ENCODE data around the gene FLACC1. TPM values are rescaled to one million over a fixed set of nuclear protein-coding genes. Genes with fewer than 3 reads are reported as not detected.

The FLACC1 gene
- total RNA-seq, 1 donor from 2014 or later, result 1.0 TPM

GRCh38 chr2:201257956-201258665 is 99.0 kb downstream of the FLACC1 start:
- no peaks in the 10 kb centered on the region for H3K36me3 ChIP-seq (ENCODE audit: control insufficient read depth in 3 of 3, insufficient read depth in 3 of 3, low read length in 3 of 3)
- peak overlapping the region; percentile 82 for H3K27ac ChIP-seq (ENCODE audit: low read depth, low read length)
- peaks cover 9% of the 10 kb centered on the region in 3 donors for H3K4me1 ChIP-seq (ENCODE audit: control insufficient read depth in 3 of 3, insufficient read depth in 3 of 3, low read length in 3 of 3)
- H3K27me3 ChIP-seq (ENCODE audit: control insufficient read depth in 3 of 3, insufficient read depth in 3 of 3, low read length in 3 of 3), result no peaks in the 10 kb centered on the region
- peak overlapping the region; percentile 71 to 92 (median 85) for H3K9ac ChIP-seq (ENCODE audit: low read depth in 1 of 3, low read length in 3 of 3)
- peak overlapping the region; percentile 79 to 96 (median 89) for H3K4me3 ChIP-seq (ENCODE audit: low read length in 3 of 3)
- H3K9me3 ChIP-seq (ENCODE audit: control insufficient read depth in 3 of 3, low read length in 3 of 3), result no peaks in the 10 kb centered on the region

GRCh38 chr2:201257381-201257955 is 99.7 kb downstream of the FLACC1 start:
- Histone ChIP-seq H3K4me3 (ENCODE audit: low read length in 3 of 3) (peak overlapping the region; percentile 79 to 96 (median 89)), H3K27me3 (ENCODE audit: control insufficient read depth in 3 of 3, insufficient read depth in 3 of 3, low read length in 3 of 3) (no peaks in the 10 kb centered on the region), H3K36me3 (ENCODE audit: control insufficient read depth in 3 of 3, insufficient read depth in 3 of 3, low read length in 3 of 3) (no peaks in the 10 kb centered on the region), H3K9me3 (ENCODE audit: control insufficient read depth in 3 of 3, low read length in 3 of 3) (no peaks in the 10 kb centered on the region), H3K4me1 (ENCODE audit: control insufficient read depth in 3 of 3, insufficient read depth in 3 of 3, low read length in 3 of 3) (peaks cover 9% of the 10 kb centered on the region in 3 donors), H3K27ac (ENCODE audit: low read depth, low read length) (peak overlapping the region; percentile 82), H3K9ac (ENCODE audit: low read depth in 1 of 3, low read length in 3 of 3) (peak overlapping the region; percentile 71 to 92 (median 85))

- no peak overlapping the region for H3K27ac ChIP-seq (ENCODE audit: low read depth, low read length)
- H3K4me1 ChIP-seq (ENCODE audit: control insufficient read depth in 3 of 3, insufficient read depth in 3 of 3, low read length in 3 of 3), result peaks cover 9% of the 10 kb centered on the region in 3 donors
- H3K9me3 ChIP-seq (ENCODE audit: control insufficient read depth in 3 of 3, low read length in 3 of 3), result no peaks in the 10 kb centered on the region
- no peaks in the 10 kb centered on the region for H3K27me3 ChIP-seq (ENCODE audit: control insufficient read depth in 3 of 3, insufficient read depth in 3 of 3, low read length in 3 of 3)
- no peaks in the 10 kb centered on the region for H3K36me3 ChIP-seq (ENCODE audit: control insufficient read depth in 3 of 3, insufficient read depth in 3 of 3, low read length in 3 of 3)
- H3K4me3 ChIP-seq (ENCODE audit: low read length in 3 of 3), result no peak overlapping the region
- no peak overlapping the region for H3K9ac ChIP-seq (ENCODE audit: low read depth in 1 of 3, low read length in 3 of 3)
Observed at GRCh38 chr2:201256082-201256481, 101.1 kb downstream of the FLACC1 start.

GRCh38 chr2:201255408-201256033 is 101.6 kb downstream of the FLACC1 start:
- no peak overlapping the region for H3K27ac ChIP-seq (ENCODE audit: low read depth, low read length)
- H3K9me3 ChIP-seq (ENCODE audit: control insufficient read depth in 3 of 3, low read length in 3 of 3), result no peaks in the 10 kb centered on the region
- no peaks in the 10 kb centered on the region for H3K27me3 ChIP-seq (ENCODE audit: control insufficient read depth in 3 of 3, insufficient read depth in 3 of 3, low read length in 3 of 3)
- no peak overlapping the region for H3K9ac ChIP-seq (ENCODE audit: low read depth in 1 of 3, low read length in 3 of 3)
- H3K4me1 ChIP-seq (ENCODE audit: control insufficient read depth in 3 of 3, insufficient read depth in 3 of 3, low read length in 3 of 3), result peaks cover 9% of the 10 kb centered on the region in 3 donors
- no peaks in the 10 kb centered on the region for H3K36me3 ChIP-seq (ENCODE audit: control insufficient read depth in 3 of 3, insufficient read depth in 3 of 3, low read length in 3 of 3)
- no peak overlapping the region for H3K4me3 ChIP-seq (ENCODE audit: low read length in 3 of 3)

GRCh38 chr2:201254081-201254730 is 102.9 kb downstream of the FLACC1 start:
- Histone ChIP-seq H3K36me3 (ENCODE audit: control insufficient read depth in 3 of 3, insufficient read depth in 3 of 3, low read length in 3 of 3) (no peaks in the 10 kb centered on the region), H3K27me3 (ENCODE audit: control insufficient read depth in 3 of 3, insufficient read depth in 3 of 3, low read length in 3 of 3) (no peaks in the 10 kb centered on the region), H3K9me3 (ENCODE audit: control insufficient read depth in 3 of 3, low read length in 3 of 3) (no peaks in the 10 kb centered on the region), H3K4me1 (ENCODE audit: control insufficient read depth in 3 of 3, insufficient read depth in 3 of 3, low read length in 3 of 3) (peaks cover 4 to 9% (median 8%) of the 10 kb centered on the region in 3 donors), H3K9ac (ENCODE audit: low read depth in 1 of 3, low read length in 3 of 3) (no peak overlapping the region), H3K4me3 (ENCODE audit: low read length in 3 of 3) (no peak overlapping the region), H3K27ac (ENCODE audit: low read depth, low read length) (no peak overlapping the region)

GRCh38 chr2:201250741-201251140 is 106.4 kb downstream of the FLACC1 start:
- Histone ChIP-seq H3K27ac (ENCODE audit: low read depth, low read length) (no peak overlapping the region), H3K9me3 (ENCODE audit: control insufficient read depth in 3 of 3, low read length in 3 of 3) (no peaks in the 10 kb centered on the region), H3K36me3 (ENCODE audit: control insufficient read depth in 3 of 3, insufficient read depth in 3 of 3, low read length in 3 of 3) (no peaks in the 10 kb centered on the region), H3K4me1 (ENCODE audit: control insufficient read depth in 3 of 3, insufficient read depth in 3 of 3, low read length in 3 of 3) (no peaks in the 10 kb centered on the region), H3K27me3 (ENCODE audit: control insufficient read depth in 3 of 3, insufficient read depth in 3 of 3, low read length in 3 of 3) (no peaks in the 10 kb centered on the region), H3K4me3 (ENCODE audit: low read length in 3 of 3) (no peak overlapping the region), H3K9ac (ENCODE audit: low read depth in 1 of 3, low read length in 3 of 3) (no peak overlapping the region)

- Histone ChIP-seq H3K27ac (ENCODE audit: low read depth, low read length) (no peak overlapping the region), H3K36me3 (ENCODE audit: control insufficient read depth in 3 of 3, insufficient read depth in 3 of 3, low read length in 3 of 3) (no peaks in the 10 kb centered on the region), H3K27me3 (ENCODE audit: control insufficient read depth in 3 of 3, insufficient read depth in 3 of 3, low read length in 3 of 3) (no peaks in the 10 kb centered on the region), H3K4me3 (ENCODE audit: low read length in 3 of 3) (no peak overlapping the region), H3K4me1 (ENCODE audit: control insufficient read depth in 3 of 3, insufficient read depth in 3 of 3, low read length in 3 of 3) (no peaks in the 10 kb centered on the region), H3K9me3 (ENCODE audit: control insufficient read depth in 3 of 3, low read length in 3 of 3) (no peaks in the 10 kb centered on the region), H3K9ac (ENCODE audit: low read depth in 1 of 3, low read length in 3 of 3) (no peak overlapping the region)
Observed at GRCh38 chr2:201249889-201250288, 107.3 kb downstream of the FLACC1 start.

- Histone ChIP-seq H3K27me3 (ENCODE audit: control insufficient read depth in 3 of 3, insufficient read depth in 3 of 3, low read length in 3 of 3) (no peaks in the 10 kb centered on the region), H3K9ac (ENCODE audit: low read depth in 1 of 3, low read length in 3 of 3) (no peak overlapping the region), H3K4me3 (ENCODE audit: low read length in 3 of 3) (no peak overlapping the region), H3K9me3 (ENCODE audit: control insufficient read depth in 3 of 3, low read length in 3 of 3) (no peaks in the 10 kb centered on the region), H3K36me3 (ENCODE audit: control insufficient read depth in 3 of 3, insufficient read depth in 3 of 3, low read length in 3 of 3) (no peaks in the 10 kb centered on the region), H3K27ac (ENCODE audit: low read depth, low read length) (no peak overlapping the region), H3K4me1 (ENCODE audit: control insufficient read depth in 3 of 3, insufficient read depth in 3 of 3, low read length in 3 of 3) (no peaks in the 10 kb centered on the region)
Observed at GRCh38 chr2:201248288-201248844, 108.8 kb downstream of the FLACC1 start.

- Histone ChIP-seq H3K9ac (ENCODE audit: low read depth in 1 of 3, low read length in 3 of 3) (no peak overlapping the region), H3K9me3 (ENCODE audit: control insufficient read depth in 3 of 3, low read length in 3 of 3) (no peaks in the 10 kb centered on the region), H3K27me3 (ENCODE audit: control insufficient read depth in 3 of 3, insufficient read depth in 3 of 3, low read length in 3 of 3) (no peaks in the 10 kb centered on the region), H3K4me1 (ENCODE audit: control insufficient read depth in 3 of 3, insufficient read depth in 3 of 3, low read length in 3 of 3) (no peaks in the 10 kb centered on the region), H3K27ac (ENCODE audit: low read depth, low read length) (no peak overlapping the region), H3K36me3 (ENCODE audit: control insufficient read depth in 3 of 3, insufficient read depth in 3 of 3, low read length in 3 of 3) (no peaks in the 10 kb centered on the region), H3K4me3 (ENCODE audit: low read length in 3 of 3) (no peak overlapping the region)
Observed at GRCh38 chr2:201246280-201246679, 110.9 kb downstream of the FLACC1 start.
